Stimulated activated naive CD4-positive, alpha-beta T cell treated with Interleukin-2 at 50 U/mL for 16 hours (primary cell): ENCODE data around the gene CDKAL1.
"Not testable (repeated sequence)": the region's sequence is repeated elsewhere in the genome, so short reads cannot be mapped to it uniquely, and the experiment has no call there.

Experiments
- DNase-seq: peaks from one replicate; lab custom pipeline; 2025; lab: John Stamatoyannopoulos, UW

CDKAL1 gene

DNA sequence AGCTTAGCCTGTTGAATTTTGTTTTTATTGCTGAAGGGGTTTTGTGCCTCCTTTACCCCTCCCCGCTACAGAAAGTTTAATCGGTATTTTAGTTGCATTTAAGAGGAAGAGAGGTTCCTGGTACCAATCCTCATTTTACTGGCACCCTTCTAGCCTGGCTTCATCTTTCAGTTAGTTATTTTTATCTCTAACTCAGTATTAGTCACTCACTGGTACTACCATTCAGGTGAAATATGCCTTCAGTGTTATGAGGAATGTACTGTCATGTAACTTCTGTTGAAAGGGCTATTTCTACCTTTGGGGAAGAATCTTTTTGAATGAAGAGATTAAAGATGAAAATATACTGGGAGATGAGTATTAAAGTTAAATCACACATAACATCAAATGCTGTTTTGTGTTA is 211.8 kb downstream of the CDKAL1 start:
- no peak for DNase-seq

- DNase-seq = no peak
These were observed 212.7 kb downstream of the CDKAL1 start for GRCh38 chr6:20746805-20747558.

DNA sequence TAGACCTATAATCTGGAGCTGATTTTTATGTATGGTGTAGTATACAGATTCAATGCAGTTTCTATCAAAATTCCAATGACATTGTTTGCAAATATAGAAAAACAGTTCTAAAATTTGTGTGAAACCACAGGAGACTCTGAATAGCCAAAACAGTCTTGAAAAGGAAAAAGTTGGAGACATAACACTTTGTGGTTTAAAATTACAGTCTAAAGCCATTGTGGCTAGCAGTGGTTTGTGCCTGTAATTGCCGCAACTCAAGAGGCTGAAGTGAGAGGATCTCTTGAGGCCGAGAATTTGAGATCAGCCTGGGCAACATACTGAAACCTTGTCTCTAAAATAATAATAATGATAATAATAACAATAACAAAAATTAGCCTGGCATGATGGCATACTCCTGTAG is 213.7 kb downstream of the CDKAL1 start:
- no peak for DNase-seq

DNA sequence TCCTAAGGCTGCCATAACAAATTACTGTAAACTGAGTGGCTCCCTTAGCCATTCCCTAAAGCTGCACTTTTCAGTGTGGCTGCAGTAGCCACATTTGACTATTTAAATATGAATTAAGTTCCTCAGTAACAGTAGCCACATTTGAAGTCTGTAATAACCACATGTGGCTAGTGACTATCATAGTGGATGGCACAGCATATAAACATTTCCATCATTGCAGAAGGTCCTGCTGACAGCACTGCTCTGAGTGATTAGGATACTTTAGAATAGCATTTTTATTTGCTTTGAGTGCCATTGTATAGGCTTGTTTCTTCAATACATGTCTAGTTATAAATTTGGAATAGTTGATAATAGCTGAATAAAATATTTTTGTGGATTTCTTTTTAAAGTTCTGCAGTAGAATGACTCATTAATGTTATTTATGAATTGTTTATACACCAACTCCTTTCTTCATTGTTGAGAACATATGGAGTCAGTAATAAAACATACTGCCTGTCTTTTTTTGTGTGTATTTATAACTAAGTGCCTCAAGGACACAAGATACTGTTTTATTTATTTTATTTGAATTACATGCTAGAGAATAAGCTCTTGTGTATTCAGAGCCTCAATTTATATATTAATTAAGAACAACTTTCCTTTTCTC is 217.2 kb downstream of the CDKAL1 start:
- no peak for DNase-seq

DNA sequence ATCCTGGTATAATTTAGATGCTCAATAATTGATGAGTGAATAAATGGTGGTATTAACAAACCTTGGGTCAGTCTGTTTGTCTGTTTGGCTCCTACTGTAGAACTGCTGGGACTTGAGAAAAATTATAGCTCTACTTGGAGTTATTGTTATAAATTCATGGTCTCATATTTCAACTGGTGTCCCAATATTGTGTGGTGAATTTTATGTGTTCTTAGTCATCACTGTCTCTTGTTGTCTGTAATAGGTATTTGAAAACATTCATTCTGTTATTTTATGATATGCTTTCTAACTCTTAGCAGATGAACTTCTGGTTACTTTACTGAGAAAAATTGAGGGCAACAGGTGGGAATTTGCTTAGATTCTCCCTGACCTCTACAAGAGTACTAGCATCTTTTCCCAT is 221.4 kb downstream of the CDKAL1 start:
- no peak for DNase-seq

DNA sequence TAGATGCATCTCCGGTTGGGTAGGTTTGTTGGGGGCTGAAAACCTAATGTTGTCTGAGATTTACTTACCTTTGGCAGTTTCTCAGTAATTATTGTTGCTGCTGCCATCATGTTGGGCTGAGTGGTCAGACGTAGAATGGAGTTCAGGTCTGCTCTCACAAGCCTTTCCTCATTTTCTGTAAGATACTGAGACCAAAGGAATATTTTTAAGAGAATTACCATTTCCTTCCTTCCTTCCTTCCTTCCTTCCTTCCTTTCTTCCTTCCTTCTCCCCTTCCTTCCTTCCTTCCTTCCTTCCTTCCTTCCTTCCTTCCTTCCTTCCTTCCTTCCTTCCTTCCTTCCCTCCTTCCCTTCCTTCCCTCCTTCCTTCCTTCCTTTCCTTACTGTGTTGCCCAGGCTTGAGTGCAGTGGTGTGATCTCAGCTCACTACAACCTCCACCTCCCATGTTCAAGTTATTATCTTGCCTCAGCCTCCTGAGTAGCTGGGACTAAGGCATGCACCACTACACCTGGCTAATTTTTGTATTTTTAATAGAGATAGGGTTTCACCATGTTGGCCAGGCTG is 222.4 kb downstream of the CDKAL1 start:
- DNase-seq = not testable (repeated sequence)

DNA sequence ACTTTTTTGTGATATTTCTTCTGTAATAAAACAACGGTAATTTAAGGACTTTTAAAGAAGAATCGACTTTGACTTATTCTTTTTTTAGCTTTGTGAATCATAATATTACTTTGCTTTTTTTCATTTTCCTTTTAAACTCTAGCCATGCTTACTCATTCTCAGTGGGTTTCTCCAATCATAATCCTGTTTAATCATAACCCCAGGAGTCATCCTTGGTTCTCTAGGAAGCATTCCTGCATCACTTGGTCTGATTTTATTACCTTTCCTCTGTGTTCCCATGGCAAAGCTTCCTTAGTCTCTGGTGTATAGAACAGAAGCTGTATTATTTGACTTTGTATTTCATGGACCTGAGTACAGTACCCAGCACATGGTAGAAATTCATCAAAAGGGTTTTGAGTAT is 223.5 kb downstream of the CDKAL1 start:
- no peak for DNase-seq

- no peak for DNase-seq
These were observed 229.0 kb downstream of the CDKAL1 start for GRCh38 chr6:20763296-20763695.

GRCh38 chr6:20769631-20770030 is 235.4 kb downstream of the CDKAL1 start:
- DNase-seq = no peak

DNA sequence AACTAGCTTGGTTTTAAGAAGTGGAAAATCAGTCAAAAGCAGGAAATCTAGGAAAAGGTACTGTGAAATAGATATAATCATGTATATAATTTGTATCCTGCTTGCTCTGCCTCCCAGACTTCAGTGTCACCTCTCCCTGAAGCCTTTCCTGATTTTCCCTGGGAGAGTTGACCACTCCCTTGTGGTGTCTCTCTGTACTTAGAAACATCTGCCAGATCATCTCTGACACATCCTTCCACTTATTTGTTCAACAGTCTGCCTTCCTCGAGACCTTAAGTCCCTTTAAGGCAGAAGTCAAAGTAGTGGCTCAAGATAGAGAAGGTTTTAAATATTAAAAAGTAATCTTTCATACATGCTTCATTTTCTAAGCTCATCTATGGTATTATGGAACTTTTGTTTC is 236.5 kb downstream of the CDKAL1 start:
- DNase-seq = no peak

DNA sequence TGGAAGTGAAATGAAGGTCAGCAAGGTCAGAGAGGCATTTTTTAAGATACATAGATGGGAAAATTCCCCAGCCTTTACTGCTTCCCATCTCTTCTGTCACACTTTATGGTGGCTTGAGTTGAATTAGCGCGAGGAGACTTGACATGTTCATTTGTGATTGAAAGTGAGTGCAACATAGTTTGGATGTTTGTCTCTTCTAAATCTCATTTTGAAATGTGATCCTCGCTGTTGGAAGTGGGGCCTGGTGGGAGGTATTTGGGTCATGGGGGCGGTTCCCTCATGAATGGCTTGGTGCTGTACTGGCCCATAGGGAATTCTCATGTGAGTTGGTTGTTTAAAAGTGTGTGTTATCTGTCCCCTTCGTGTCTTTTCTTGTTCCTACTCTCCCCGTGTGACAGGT is 237.2 kb downstream of the CDKAL1 start:
- no peak for DNase-seq

DNA sequence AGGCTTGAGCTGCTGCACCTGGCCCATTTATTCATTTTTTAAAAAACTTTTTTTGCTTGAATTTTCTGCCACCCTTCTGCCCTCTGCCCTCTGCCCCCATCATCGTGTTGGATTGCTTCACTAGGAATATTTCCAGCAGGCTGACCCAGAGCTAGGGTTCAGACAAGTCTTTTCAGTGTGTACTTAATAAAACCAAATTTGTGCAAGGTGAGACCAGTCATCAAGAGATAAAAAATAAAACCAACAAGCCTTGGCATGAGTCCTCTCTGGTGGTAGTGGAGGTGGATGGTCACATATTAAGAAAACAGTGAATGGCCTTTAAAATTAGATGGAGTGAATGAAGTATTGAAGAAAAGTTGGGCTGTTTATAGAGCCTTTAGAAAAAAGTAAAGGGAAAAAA is 239.6 kb downstream of the CDKAL1 start:
- DNase-seq = no peak

- no peak for DNase-seq
These were observed 241.7 kb downstream of the CDKAL1 start for GRCh38 chr6:20775981-20776380.

DNA sequence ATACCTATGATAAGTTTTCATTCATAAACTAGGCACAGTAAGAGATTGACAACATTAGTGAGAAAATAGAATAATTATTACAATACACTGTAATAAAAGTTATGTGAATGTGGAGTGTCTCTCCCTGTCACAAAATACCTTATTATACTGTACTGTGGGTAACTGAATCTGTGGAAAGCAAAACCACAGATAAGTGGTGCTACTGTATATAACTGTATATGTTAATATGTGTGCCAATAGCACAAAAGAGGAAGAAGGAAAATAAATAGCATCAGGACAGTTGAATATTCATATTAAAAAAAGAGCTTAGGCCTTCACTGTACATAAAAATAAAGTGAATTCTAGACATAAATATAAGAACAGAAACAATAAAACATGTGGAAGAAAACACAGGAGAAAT is 243.5 kb downstream of the CDKAL1 start:
- no peak for DNase-seq

- no peak for DNase-seq
These were observed 244.2 kb downstream of the CDKAL1 start for GRCh38 chr6:20778459-20778858.

DNA sequence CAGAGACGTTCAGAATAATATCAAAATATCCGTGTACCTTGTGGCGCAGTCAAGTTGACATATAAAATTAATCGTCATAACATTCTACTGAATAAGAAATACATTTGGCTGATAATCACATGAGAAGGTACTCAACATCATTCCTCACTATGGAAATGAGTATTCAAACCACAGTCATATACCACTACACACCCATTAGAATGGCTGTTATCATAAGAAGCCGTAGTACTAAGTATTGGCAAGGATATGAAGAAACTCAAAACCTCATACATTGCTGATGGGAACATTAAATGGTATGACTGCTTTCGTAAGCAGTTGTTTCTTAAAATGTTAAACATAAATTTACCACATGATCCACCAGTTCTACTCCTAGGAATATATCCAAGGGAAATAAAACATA is 244.7 kb downstream of the CDKAL1 start:
- no peak for DNase-seq

DNA sequence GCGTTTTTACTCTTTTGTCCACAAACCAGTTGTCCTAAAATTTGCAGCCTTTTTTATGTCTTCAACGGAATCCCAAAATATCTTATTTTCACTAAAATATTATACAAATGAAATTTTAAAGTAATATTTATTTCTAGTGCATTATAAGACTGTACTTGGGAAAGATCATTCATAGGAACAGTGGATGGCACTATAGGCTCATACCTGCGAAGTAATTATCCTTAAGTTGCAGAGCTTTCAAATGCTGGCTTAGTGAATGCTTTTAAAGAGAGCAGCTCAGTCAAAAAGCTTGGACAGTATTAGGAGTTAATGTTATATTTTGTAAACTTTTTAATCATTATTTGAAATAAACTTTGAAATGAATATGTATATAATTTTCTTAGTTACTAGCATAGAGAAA is 254.9 kb downstream of the CDKAL1 start:
- no peak for DNase-seq

DNA sequence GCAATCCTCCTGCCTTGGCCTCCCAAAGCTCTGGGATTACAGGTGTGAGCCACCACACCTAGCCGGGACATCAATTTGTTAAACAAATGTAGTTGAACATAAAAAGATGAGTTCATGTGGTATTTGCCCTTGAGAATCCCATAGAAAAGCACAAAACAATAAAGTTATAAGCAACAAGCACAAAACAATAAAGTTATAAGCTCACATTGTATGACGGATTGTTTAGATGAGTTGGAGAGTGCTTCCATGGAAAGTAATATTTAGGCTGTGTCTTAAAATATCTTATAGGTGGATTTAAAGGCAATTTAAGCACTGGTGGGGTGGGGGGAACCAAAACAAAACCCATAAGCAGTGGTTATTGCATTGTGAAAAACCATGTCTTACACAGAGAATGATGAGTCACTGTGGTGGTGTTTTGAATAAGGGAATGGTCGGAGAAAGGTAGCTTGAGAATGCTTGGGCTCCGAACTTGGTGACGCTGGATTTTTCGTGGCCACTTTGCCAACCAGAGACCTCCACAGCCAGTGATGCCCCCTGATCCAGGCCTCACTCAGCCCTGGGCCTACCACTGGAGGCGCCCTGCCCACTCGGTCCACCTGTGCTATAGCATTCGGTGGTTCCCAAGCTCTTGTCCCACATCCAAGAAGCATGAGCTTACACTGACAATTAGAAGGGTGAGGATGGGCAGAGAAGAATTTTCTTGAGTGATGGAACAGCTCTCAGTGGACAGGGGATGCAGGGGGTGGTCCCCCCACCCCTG is 256.0 kb downstream of the CDKAL1 start:
- DNase-seq = no peak

DNA sequence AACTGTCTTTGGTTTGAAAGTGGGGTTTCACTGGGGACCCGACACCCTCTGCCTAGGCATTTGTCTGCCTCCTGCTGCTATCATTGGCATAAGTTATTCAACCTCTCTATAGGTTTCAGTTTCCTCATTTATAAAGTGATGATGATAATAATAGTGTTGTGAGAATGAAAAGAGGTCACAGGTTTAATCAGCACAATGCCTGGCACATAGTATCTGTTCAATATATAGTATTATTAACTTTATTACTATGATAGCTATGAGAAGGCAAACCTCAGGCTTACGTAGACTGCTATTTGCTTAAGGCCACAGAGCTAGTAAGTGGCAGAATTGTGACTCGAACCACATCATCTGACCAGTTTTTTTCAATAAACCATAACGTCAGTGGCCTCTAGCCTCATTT is 256.8 kb downstream of the CDKAL1 start:
- DNase-seq = no peak

- no peak for DNase-seq
These were observed 257.7 kb downstream of the CDKAL1 start for GRCh38 chr6:20791944-20792343.

DNA sequence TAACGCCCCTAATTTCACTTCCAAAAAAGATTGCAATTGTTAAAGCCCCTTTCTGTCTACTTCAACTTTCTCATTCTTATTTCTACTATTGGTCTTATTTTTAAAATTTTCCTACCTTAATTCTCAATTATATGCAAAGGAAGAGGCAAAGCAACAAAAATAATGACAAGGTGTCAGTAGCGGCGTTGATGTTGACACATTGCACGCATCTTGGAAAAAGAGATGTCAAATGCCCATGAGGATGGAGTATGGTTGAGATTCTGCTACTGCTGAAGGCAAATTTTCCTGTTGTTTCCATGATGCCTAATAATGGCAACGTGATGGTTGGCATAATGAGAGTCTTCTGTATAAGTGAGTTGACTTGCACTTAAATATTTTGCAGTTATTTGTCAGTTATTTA is 258.9 kb downstream of the CDKAL1 start:
- no peak for DNase-seq

DNA sequence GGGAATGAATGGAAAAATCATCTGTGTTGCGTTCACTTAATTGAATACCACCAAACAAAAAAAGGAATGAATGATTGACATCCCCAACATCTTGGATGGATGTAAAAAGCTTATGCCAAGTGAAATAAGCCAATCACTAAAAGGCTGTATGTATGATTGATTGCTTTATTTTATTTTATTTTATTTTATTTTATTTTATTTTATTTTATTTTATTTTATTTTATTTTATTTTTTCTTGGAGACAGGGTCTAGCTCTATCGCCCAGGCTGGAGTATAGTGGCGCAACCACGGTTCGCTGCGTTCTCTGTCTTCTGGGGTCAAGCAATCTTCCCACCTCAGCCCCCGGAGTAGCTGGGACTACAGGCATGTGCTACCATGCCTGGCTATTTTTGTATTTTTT is 263.3 kb downstream of the CDKAL1 start:
- DNase-seq = no peak

- DNase-seq = no peak
These were observed 266.0 kb downstream of the CDKAL1 start for GRCh38 chr6:20800229-20800628.
